ENCODE measurements around the gene STIM1. TPM values are rescaled to one million over a fixed set of nuclear protein-coding genes. Genes with fewer than 3 reads are reported as not detected.

The STIM1 gene
- total RNA-seq, 1 experiment from 2014 or later, result 15.2 TPM

- H3K23me2 ChIP-seq (ENCODE audit: insufficient read length, low read depth, low read length, poor library complexity, severe bottlenecking), result no peaks in the 10 kb centered on the region
- H2AK5ac ChIP-seq (ENCODE audit: insufficient read length, low read length), result no peak overlapping the region
- no peaks in the 10 kb centered on the region; the same call in 1 of the 2 replicates for H3K27me3 ChIP-seq (ENCODE audit: insufficient read depth, low read length)
- no peak overlapping the region for H2BK12ac ChIP-seq (ENCODE audit: insufficient read length, low read depth, low read length)
- no peak overlapping the region for H3K27ac ChIP-seq (ENCODE audit: insufficient read length, low read depth, low read length)
- H2BK20ac ChIP-seq (ENCODE audit: low read depth, low read length, poor library complexity, severe bottlenecking), result no peak overlapping the region
- H2BK5ac ChIP-seq (ENCODE audit: insufficient read length, low read length), result no peak overlapping the region
- H3K4me3 Mint-ChIP-seq, result no peak overlapping the region
- no peak overlapping the region for H3K14ac ChIP-seq (ENCODE audit: insufficient read depth, low read length)
- H3K23ac ChIP-seq (ENCODE audit: insufficient read length, low read depth, low read length), result no peak overlapping the region
- H3T11ph ChIP-seq (ENCODE audit: low read length), result no peak overlapping the region
- no peak overlapping the region for H3K9ac ChIP-seq (ENCODE audit: extremely low read depth, insufficient read length, low read length)
- TF ChIP-seq, protein P1, sequence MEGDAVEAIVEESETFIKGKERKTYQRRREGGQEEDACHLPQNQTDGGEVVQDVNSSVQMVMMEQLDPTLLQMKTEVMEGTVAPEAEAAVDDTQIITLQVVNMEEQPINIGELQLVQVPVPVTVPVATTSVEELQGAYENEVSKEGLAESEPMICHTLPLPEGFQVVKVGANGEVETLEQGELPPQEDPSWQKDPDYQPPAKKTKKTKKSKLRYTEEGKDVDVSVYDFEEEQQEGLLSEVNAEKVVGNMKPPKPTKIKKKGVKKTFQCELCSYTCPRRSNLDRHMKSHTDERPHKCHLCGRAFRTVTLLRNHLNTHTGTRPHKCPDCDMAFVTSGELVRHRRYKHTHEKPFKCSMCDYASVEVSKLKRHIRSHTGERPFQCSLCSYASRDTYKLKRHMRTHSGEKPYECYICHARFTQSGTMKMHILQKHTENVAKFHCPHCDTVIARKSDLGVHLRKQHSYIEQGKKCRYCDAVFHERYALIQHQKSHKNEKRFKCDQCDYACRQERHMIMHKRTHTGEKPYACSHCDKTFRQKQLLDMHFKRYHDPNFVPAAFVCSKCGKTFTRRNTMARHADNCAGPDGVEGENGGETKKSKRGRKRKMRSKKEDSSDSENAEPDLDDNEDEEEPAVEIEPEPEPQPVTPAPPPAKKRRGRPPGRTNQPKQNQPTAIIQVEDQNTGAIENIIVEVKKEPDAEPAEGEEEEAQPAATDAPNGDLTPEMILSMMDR (conservative IDR thresholded peaks at IDR 0.05), result no peak
- H2BK15ac ChIP-seq (ENCODE audit: low read depth, low read length), result no peak overlapping the region
- H3K4ac ChIP-seq (ENCODE audit: low read depth, low read length), result no peak overlapping the region
- H3K56ac ChIP-seq (ENCODE audit: insufficient read length, low read depth, low read length), result no peak overlapping the region
- H4K8ac ChIP-seq (replicated peaks; ENCODE audit: insufficient read length, low read depth, low read length), result no peak overlapping the region
- H3K27ac Mint-ChIP-seq, result no peak overlapping the region; a peak in 1 of 7 replicates
- H3K9me3 Mint-ChIP-seq, result no peaks in the 10 kb centered on the region
- no peaks in the 10 kb centered on the region for H3K79me1 ChIP-seq (ENCODE audit: insufficient read depth, low read depth, low read length, poor library complexity, severe bottlenecking)
- H3K4me1 ChIP-seq (ENCODE audit: insufficient read depth, low read length), result no peaks in the 10 kb centered on the region
- H2BK120ac ChIP-seq (ENCODE audit: low read depth, low read length, poor library complexity, severe bottlenecking), result no peak overlapping the region
- H3K4me2 ChIP-seq (ENCODE audit: insufficient read depth, insufficient read length, low read length), result no peak overlapping the region
- H3K36me3 Mint-ChIP-seq (ENCODE audit: insufficient read depth in 1 of 3, low read depth in 3 of 3), result no peaks in the 10 kb centered on the region
- H2AFZ ChIP-seq (ENCODE audit: low read length), result no peak overlapping the region
- H3K27me3 Mint-ChIP-seq (ENCODE audit: low read depth), result no peaks in the 10 kb centered on the region
- no peaks in the 10 kb centered on the region for H3K79me2 ChIP-seq (ENCODE audit: insufficient read depth, low read length)
- H4K20me1 ChIP-seq (ENCODE audit: control insufficient read depth, insufficient read depth, insufficient read length), result no peaks in the 10 kb centered on the region
- no peak overlapping the region for H4K5ac ChIP-seq (ENCODE audit: insufficient read length, low read depth, low read length)
- no peak overlapping the region for H4K91ac ChIP-seq (ENCODE audit: insufficient read length, low read depth, low read length)
- no peak overlapping the region for H3K18ac ChIP-seq (ENCODE audit: insufficient read length, low read depth, low read length)
- no peaks in the 10 kb centered on the region for H3K9me3 ChIP-seq (ENCODE audit: control insufficient read depth, low read depth, low read length)
- no CpG with 5 or more reads among the region's 1 CpG for WGBS (ENCODE audit: extremely low coverage, insufficient read length, low lambda C conversion rate)
- peaks cover 6% of the 10 kb centered on the region in 2 experiments; a peak in 3 of 4 replicates for H3K4me1 Mint-ChIP-seq
- no peak for DNase-seq
Measured at GRCh38 chr11:4065086-4065485, 209.6 kb downstream of the STIM1 start.

Data from H9 (cell line).